Activated CD8-positive, alpha-beta memory T cell treated with anti-CD3 and anti-CD28 coated beads for 4 hours (primary cell): ENCODE data around the gene CR1L.
"Not testable (repeated sequence)": the region's sequence is repeated elsewhere in the genome, so short reads cannot be mapped to it uniquely, and the experiment has no call there.

ENCODE experiments used
- DNase-seq, 2 donors: peaks; one replicate each; pipeline ENCODE4 v3.0.0-alpha.2; 2020; ENCODE audit warnings: low read depth in 2 of 2

The CR1L gene

GRCh38 chr1:207682872-207683434 is 38.0 kb downstream of the CR1L start:
- not testable (repeated sequence) for DNase-seq

- DNase-seq: not testable (repeated sequence)
Measured at GRCh38 chr1:207690551-207690950, 45.6 kb downstream of the CR1L start.

- DNase-seq: no peak
Measured at GRCh38 chr1:207691010-207691409, 46.1 kb downstream of the CR1L start.

- no peak for DNase-seq
Measured at GRCh38 chr1:207691841-207692240, 46.9 kb downstream of the CR1L start.

- not testable (repeated sequence) for DNase-seq
Measured at GRCh38 chr1:207692291-207692690, 47.4 kb downstream of the CR1L start.

- DNase-seq: no peak
Measured at GRCh38 chr1:207695891-207696290, 51.0 kb downstream of the CR1L start.

GRCh38 chr1:207698822-207699483 is 54.0 kb downstream of the CR1L start:
- DNase-seq: peak in 1 of 2 donors; percentile 2

- DNase-seq: no peak
Measured at GRCh38 chr1:207702317-207702716, 57.4 kb downstream of the CR1L start.

- no peak for DNase-seq
Measured at GRCh38 chr1:207703712-207704111, 58.8 kb downstream of the CR1L start.

GRCh38 chr1:207708004-207708403 is 63.1 kb downstream of the CR1L start:
- DNase-seq: not testable (repeated sequence)

GRCh38 chr1:207711285-207711684 is 66.4 kb downstream of the CR1L start:
- DNase-seq: no peak

GRCh38 chr1:207712701-207713100 is 67.8 kb downstream of the CR1L start:
- not testable (repeated sequence) for DNase-seq

GRCh38 chr1:207713529-207713928 is 68.6 kb downstream of the CR1L start:
- no peak for DNase-seq

- DNase-seq: no peak
Measured at GRCh38 chr1:207719234-207719633, 74.3 kb downstream of the CR1L start.

- not testable (repeated sequence) for DNase-seq
Measured at GRCh38 chr1:207728200-207728858, 83.4 kb downstream of the CR1L start.

- not testable (repeated sequence) for DNase-seq
Measured at GRCh38 chr1:207737503-207738157, 92.7 kb downstream of the CR1L start.

GRCh38 chr1:207738158-207738659 is 93.3 kb downstream of the CR1L start:
- DNase-seq: not testable (repeated sequence)

GRCh38 chr1:207740207-207740606 is 95.3 kb downstream of the CR1L start:
- DNase-seq: no peak

GRCh38 chr1:207742850-207743555 is 98.1 kb downstream of the CR1L start:
- no peak for DNase-seq

- no peak for DNase-seq
Measured at GRCh38 chr1:207744000-207744534, 99.1 kb downstream of the CR1L start.

GRCh38 chr1:207745285-207745684 is 100.4 kb downstream of the CR1L start:
- DNase-seq: no peak
